Spleen (tissue), 7 donors: ENCODE measurements around the gene DDX50.
"Not testable (repeated sequence)": the region's sequence is repeated elsewhere in the genome, so short reads cannot be mapped to it uniquely, and the experiment has no call there.

ENCODE experiments used
- POLR2AphosphoS5 ChIP-seq, 3 donors: sonication (generic); formaldehyde crosslinking; IDR thresholded peaks; one replicate each; pipeline ENCODE4 v1.5.1; 2017; ENCODE audit warnings: antibody characterized with exemption in 3 of 3
- TF ChIP-seq, protein P1 (sequence below), 11 experiments: fragments of 200-600 bp in 7 of 11; fragments of 450-650 bp in 4 of 11; sonication (generic) in 4 of 11; IDR thresholded peaks in 8 of 11; conservative IDR thresholded peaks in 3 of 11; 1 replicate in 7 of 11; 2 replicates in 4 of 11; pipeline versions ENCODE4 v1.4.0 to v1.8.0; 2016 to 2021; ENCODE audit warnings: antibody characterized with exemption in 11 of 11, inconsistent platforms in 4 of 11, mild to moderate bottlenecking in 1 of 11
- donor health status: DM: no; HTN: no; CAD: no; lungs with moderate emphysema.
- donor health status: DM: no; HTN: no; CAD: no.
- donor health status: DM: no; HTN: no; CAD: no.

GRCh38 chr10:68929888-68930287, 28.8 kb downstream of the DDX50 start:
- TF ChIP-seq POLR2AphosphoS5 (IDR thresholded peaks at IDR 0.05), result not testable (repeated sequence)
- TF ChIP-seq, protein P1, sequence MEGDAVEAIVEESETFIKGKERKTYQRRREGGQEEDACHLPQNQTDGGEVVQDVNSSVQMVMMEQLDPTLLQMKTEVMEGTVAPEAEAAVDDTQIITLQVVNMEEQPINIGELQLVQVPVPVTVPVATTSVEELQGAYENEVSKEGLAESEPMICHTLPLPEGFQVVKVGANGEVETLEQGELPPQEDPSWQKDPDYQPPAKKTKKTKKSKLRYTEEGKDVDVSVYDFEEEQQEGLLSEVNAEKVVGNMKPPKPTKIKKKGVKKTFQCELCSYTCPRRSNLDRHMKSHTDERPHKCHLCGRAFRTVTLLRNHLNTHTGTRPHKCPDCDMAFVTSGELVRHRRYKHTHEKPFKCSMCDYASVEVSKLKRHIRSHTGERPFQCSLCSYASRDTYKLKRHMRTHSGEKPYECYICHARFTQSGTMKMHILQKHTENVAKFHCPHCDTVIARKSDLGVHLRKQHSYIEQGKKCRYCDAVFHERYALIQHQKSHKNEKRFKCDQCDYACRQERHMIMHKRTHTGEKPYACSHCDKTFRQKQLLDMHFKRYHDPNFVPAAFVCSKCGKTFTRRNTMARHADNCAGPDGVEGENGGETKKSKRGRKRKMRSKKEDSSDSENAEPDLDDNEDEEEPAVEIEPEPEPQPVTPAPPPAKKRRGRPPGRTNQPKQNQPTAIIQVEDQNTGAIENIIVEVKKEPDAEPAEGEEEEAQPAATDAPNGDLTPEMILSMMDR (IDR thresholded peaks at IDR 0.05 in 8 of 11, conservative IDR thresholded peaks at IDR 0.05 in 3 of 11), result not testable (repeated sequence)
